GM10266 (cell line): ENCODE measurements around the gene SSNA1.

Experiments used
- DNase-seq: peaks from one replicate; pipeline ENCODE4 v3.0.0; 2012; ENCODE audit errors: extremely low spot score
- TF ChIP-seq, protein P1 (sequence below): IDR thresholded peaks from 2 replicates; pipeline ENCODE4 v1.5.1; 2012; ENCODE audit warnings: mild to moderate bottlenecking, low read depth; ENCODE audit not compliant: control insufficient read depth, insufficient read depth; ENCODE audit errors: missing control alignments

Gene SSNA1

DNA sequence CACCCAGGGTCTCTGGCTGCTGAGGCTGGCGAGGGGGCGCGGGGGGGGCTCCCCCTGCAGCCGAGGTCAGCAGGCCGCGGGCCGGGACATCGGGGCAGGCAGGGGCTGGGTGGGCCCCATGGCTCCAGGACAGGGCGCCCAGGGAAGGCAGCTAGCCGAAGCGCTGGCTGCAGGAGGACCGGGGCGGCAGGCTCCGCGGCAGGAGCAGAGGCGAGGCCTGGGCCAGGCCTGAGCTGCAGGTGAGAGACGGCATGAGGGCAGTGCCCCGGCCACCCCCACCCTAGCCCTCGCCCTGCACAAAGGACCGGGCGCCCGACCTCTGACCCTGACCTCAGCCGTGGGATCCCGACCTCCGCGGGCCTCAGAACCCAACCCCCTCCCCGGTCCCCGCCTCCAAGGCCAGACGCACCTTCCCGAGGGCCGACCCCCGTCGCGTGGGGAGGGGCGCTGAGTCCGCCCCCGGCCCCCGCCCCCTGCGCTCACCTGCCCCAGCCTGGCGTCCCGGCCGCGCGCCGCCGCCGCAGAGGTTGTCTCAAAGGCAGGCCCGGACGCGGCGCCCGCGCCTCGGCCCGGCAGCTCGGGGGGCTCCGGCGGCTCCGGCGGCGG is 33.1 kb downstream of the SSNA1 start:
- TF ChIP-seq, protein P1, sequence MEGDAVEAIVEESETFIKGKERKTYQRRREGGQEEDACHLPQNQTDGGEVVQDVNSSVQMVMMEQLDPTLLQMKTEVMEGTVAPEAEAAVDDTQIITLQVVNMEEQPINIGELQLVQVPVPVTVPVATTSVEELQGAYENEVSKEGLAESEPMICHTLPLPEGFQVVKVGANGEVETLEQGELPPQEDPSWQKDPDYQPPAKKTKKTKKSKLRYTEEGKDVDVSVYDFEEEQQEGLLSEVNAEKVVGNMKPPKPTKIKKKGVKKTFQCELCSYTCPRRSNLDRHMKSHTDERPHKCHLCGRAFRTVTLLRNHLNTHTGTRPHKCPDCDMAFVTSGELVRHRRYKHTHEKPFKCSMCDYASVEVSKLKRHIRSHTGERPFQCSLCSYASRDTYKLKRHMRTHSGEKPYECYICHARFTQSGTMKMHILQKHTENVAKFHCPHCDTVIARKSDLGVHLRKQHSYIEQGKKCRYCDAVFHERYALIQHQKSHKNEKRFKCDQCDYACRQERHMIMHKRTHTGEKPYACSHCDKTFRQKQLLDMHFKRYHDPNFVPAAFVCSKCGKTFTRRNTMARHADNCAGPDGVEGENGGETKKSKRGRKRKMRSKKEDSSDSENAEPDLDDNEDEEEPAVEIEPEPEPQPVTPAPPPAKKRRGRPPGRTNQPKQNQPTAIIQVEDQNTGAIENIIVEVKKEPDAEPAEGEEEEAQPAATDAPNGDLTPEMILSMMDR: no peak
- no peak for DNase-seq

DNA sequence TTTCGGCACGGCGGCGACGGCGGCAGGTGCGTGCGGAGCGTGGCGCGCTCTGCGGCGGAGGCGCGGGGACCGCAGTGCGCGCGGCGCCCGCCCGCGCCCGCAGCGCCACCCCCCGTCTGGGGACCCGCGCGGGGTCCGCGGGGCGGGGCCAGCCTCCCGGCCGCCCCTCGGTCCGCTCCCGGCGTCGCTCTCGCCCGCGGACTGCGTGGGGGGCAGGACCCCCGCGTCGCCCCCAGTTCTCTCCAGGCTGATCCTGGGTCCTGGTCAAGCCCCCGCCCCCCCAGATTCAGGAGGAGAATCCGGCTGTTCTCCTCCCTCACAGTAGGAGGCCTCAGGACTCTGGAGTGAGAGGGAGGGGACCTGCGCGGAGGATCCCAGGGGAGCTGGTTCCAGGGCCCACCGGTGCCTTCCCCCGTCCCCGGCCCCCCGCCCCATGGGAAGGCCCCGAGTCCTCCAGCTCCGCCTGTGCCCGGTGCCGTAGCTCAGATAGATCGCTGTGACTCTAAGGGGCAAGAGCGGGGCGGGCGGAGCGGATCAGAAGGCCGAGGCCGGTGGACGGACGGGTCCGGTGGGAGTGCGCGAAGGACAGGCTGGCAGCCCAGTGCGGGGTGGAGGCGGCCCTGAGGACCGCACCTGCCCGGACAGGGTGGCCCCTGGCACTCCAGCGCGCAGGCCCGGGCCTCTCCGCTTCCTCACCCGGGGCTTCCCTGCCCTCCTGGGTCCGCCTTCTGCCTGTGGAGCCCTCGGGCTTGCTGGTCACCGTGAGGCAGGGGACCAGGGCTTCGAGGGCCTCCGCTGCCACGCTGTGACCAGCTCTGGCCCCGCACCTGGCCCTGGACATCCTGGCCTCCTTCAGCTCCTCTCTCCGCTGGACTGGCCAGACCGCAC is 34.0 kb downstream of the SSNA1 start, which contains the start of gene RNF208:
TSS of gene RNF208 (minus strand) at position 51 of the 888 bp plus-strand sequence. CDS start 1,028 bp downstream, outside the sequence.
- DNase-seq: no peak
- TF ChIP-seq, protein P1: no peak

GRCh38 chr9:137223078-137223970 is 34.8 kb downstream of the SSNA1 start:
- TF ChIP-seq, protein P1: no peak
- DNase-seq: peak; percentile 100

DNA sequence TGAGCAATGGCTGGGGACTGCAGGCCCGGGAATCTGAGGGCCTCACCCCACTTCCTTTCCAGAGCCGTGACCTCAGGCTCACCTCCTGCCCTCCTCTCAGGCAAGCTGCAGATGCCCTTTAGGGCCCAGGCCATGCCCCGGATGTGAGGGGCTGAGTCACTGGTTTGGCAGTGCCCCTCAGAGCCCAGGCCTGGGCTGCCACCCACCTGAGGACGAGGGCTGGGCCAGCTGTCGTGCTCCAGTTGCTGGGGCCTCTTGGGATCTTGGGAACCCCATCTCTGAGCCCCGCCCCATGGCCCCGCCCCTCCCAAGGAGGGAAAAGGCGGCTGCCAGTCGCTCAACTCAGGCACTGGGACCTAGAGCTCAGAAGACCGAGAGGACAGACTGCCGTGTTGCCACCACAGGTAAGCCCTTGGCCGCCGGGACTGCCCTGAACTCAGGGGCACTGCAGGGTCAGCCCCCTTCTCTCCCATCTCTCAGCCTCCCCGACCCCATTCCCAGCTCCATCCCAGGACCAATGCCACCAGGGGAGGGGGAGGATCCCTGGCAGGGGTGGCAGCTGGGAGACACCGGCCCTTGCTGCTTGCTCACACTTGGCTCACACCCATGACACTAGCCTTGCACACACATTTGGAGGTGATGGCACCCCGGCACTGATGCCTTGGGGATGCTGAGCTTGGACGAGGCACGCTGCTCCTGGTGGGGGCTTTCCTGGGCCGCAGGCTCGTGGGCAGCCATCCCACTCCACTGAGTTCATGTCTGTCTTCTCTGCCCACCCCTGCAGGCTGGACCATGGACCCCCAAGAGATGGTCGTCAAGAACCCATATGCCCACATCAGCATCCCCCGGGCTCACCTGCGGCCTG is 36.6 kb downstream of the SSNA1 start, which contains the start of gene CYSRT1:
TSS of gene CYSRT1 (plus strand) at position 345 of the 865 bp plus-strand sequence. CDS start at position 793, 448 bp downstream.
- DNase-seq: no peak
- TF ChIP-seq, protein P1: no peak

GRCh38 chr9:137225699-137226331 is 37.3 kb downstream of the SSNA1 start:
- no peak for DNase-seq
- TF ChIP-seq, protein P1: no peak
